Measurements from ENCODE around the gene ESYT1.
A peak's percentile ranks its signal among the peaks of the same experiment; 100 is the strongest.

ESYT1 gene

GRCh38 chr12:56150563-56150962 is 22.5 kb downstream of the ESYT1 start:
- H3K4me3 ChIP-seq, result no peak overlapping the region
- H3K27ac ChIP-seq, result peak overlapping the region in 1 of 21 experiments; percentile 14

- peak overlapping the region; percentile 66 to 97 (median 93) for H3K27ac ChIP-seq
- peak overlapping the region; percentile 40 to 64 (median 53) for H3K4me3 ChIP-seq
Measured at GRCh38 chr12:56151672-56152131, 23.6 kb downstream of the ESYT1 start.

- peak within 1 kb of the TSS; percentile 66 to 97 (median 93) for H3K27ac ChIP-seq
- H3K4me3 ChIP-seq, result peak within 1 kb of the TSS; percentile 40 to 64 (median 53)
Measured at GRCh38 chr12:56152132-56152755, 24.2 kb downstream of the ESYT1 start, which contains the start of gene MYL6B. TSS of gene MYL6B (plus strand) at chr12:56152587. CDS start at chr12:56153919, 1,332 bp downstream.

GRCh38 chr12:56152756-56153677 is 24.9 kb downstream of the ESYT1 start:
- Histone ChIP-seq H3K4me3 (peak overlapping the region; percentile 40 to 64 (median 53)), H3K27ac (peak overlapping the region in 19 of 21 experiments; percentile 68 to 97 (median 93))

GRCh38 chr12:56153678-56154065 is 25.6 kb downstream of the ESYT1 start:
- no peak overlapping the region for H3K4me3 ChIP-seq
- peak overlapping the region in 3 of 21 experiments; percentile 15 to 90 (median 25) for H3K27ac ChIP-seq

- H3K27ac ChIP-seq, result peak overlapping the region in 1 of 21 experiments; percentile 25
- H3K4me3 ChIP-seq, result no peak overlapping the region
Measured at GRCh38 chr12:56154246-56154771, 26.2 kb downstream of the ESYT1 start.

GRCh38 chr12:56154818-56155217 is 26.8 kb downstream of the ESYT1 start:
- H3K4me3 ChIP-seq, result no peak overlapping the region

GRCh38 chr12:56155256-56155845 is 27.3 kb downstream of the ESYT1 start:
- no peak overlapping the region for H3K27ac ChIP-seq

More at GRCh38 chr12:56154818-56155217, 26.8 kb downstream of the ESYT1 start:
- no peak overlapping the region for H3K27ac ChIP-seq

GRCh38 chr12:56156464-56157200 is 28.6 kb downstream of the ESYT1 start:
- Histone ChIP-seq H3K4me3 (peak overlapping the region; percentile 64 to 79 (median 76)), H3K27ac (peak overlapping the region in 20 of 21 experiments; percentile 94 to 99 (median 97))

More at GRCh38 chr12:56155256-56155845, 27.3 kb downstream of the ESYT1 start:
- no peak overlapping the region for H3K4me3 ChIP-seq

- H3K27ac ChIP-seq, result peak overlapping the region in 20 of 21 experiments; percentile 94 to 99 (median 97)
- H3K4me3 ChIP-seq, result peak overlapping the region; percentile 64 to 79 (median 76)
Measured at GRCh38 chr12:56157201-56158028, 29.3 kb downstream of the ESYT1 start.

- Histone ChIP-seq H3K4me3 (peak within 1 kb of the TSS; percentile 64 to 79 (median 76)), H3K27ac (peak within 1 kb of the TSS; percentile 82 to 99 (median 97))
Measured at GRCh38 chr12:56158029-56158925, 30.2 kb downstream of the ESYT1 start, which contains the start of gene MYL6. TSS of gene MYL6 (plus strand) at chr12:56158359. CDS start at chr12:56158402, 43 bp downstream.

- peak overlapping the region; percentile 82 to 99 (median 97) for H3K27ac ChIP-seq
- H3K4me3 ChIP-seq, result peak overlapping the region; percentile 64 to 79 (median 76)
Measured at GRCh38 chr12:56158926-56159461, 30.9 kb downstream of the ESYT1 start.

- peak overlapping the region; percentile 64 to 79 (median 76) for H3K4me3 ChIP-seq
- H3K27ac ChIP-seq, result peak overlapping the region in 20 of 21 experiments; percentile 94 to 99 (median 97)
Measured at GRCh38 chr12:56159482-56160192, 31.6 kb downstream of the ESYT1 start.

- Histone ChIP-seq H3K27ac (peak overlapping the region in 19 of 21 experiments; percentile 6 to 99 (median 97)), H3K4me3 (peak overlapping the region; percentile 64 to 79 (median 76))
Measured at GRCh38 chr12:56160193-56160763, 32.2 kb downstream of the ESYT1 start.

- H3K27ac ChIP-seq, result peak overlapping the region in 19 of 21 experiments; percentile 6 to 99 (median 97)
- peak overlapping the region in 6 of 7 experiments; percentile 64 to 79 (median 76) for H3K4me3 ChIP-seq
Measured at GRCh38 chr12:56160894-56161689, 33.0 kb downstream of the ESYT1 start.

Data from skin epidermis (tissue), 12 donors.